HL-60 (cell line): ENCODE results near the gene KANK3.

Experiments used
- DNase-seq, 2 experiments: peaks; one replicate each; pipeline ENCODE4 v3.0.0-alpha.2; 2010 to 2020; ENCODE audit warnings: low read depth in 1 of 2, low spot score in 1 of 2
- H3K27ac ChIP-seq: fragments of 250-450 bp; sonication (Bioruptor Pico); replicated peaks from 2 replicates; pipeline ENCODE4 v1.5.1; 2020; ENCODE audit warnings: mild to moderate bottlenecking, moderate library complexity
- H3K27me3 ChIP-seq: fragments of 250-450 bp; sonication (Bioruptor Pico); 2 replicates; pipeline ENCODE4 v1.5.1; 2021; ENCODE audit warnings: mild to moderate bottlenecking, moderate library complexity; ENCODE audit not compliant: insufficient read depth, poor library complexity, severe bottlenecking
- H3K4me3 ChIP-seq: replicated peaks from 2 replicates; pipeline ENCODE4 v1.5.1; 2011; ENCODE audit warnings: mild to moderate bottlenecking, control low read depth, low read length; ENCODE audit not compliant: insufficient read depth
- GABPA ChIP-seq: IDR thresholded peaks from 2 replicates; pipeline ENCODE4 v1.6.1; 2012; ENCODE audit warnings: low read depth
- POLR2AphosphoS5 ChIP-seq: IDR thresholded peaks from 2 replicates; pipeline ENCODE4 v1.6.1; 2012; ENCODE audit warnings: low read depth
- REST ChIP-seq: IDR thresholded peaks from 2 replicates; pipeline ENCODE4 v1.6.1; 2012; ENCODE audit warnings: low read depth; ENCODE audit not compliant: insufficient replicate concordance
- SPI1 ChIP-seq: IDR thresholded peaks from 2 replicates; pipeline ENCODE4 v1.6.1; 2012; ENCODE audit warnings: low read depth, mild to moderate bottlenecking, borderline replicate concordance
- TF ChIP-seq, protein P1 (sequence below): IDR thresholded peaks from one replicate; pipeline ENCODE4 v1.5.1; 2011; ENCODE audit warnings: low read length, control low read depth, inconsistent platforms; ENCODE audit not compliant: insufficient read depth

Gene KANK3

GRCh38 chr19:8307965-8308866 is 34.8 kb downstream of the KANK3 start, which contains the start of gene CD320:
CD320 (minus strand) TSS chr19:8308358; CDS start chr19:8308290, 68 bp downstream.
- DNase-seq = peak in 1 of 2 experiments; percentile 79
- TF ChIP-seq POLR2AphosphoS5 (peak; percentile 68), GABPA (no peak), SPI1 (no peak), REST (peak; percentile 14)
- TF ChIP-seq, protein P1, sequence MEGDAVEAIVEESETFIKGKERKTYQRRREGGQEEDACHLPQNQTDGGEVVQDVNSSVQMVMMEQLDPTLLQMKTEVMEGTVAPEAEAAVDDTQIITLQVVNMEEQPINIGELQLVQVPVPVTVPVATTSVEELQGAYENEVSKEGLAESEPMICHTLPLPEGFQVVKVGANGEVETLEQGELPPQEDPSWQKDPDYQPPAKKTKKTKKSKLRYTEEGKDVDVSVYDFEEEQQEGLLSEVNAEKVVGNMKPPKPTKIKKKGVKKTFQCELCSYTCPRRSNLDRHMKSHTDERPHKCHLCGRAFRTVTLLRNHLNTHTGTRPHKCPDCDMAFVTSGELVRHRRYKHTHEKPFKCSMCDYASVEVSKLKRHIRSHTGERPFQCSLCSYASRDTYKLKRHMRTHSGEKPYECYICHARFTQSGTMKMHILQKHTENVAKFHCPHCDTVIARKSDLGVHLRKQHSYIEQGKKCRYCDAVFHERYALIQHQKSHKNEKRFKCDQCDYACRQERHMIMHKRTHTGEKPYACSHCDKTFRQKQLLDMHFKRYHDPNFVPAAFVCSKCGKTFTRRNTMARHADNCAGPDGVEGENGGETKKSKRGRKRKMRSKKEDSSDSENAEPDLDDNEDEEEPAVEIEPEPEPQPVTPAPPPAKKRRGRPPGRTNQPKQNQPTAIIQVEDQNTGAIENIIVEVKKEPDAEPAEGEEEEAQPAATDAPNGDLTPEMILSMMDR = no peak
- Histone ChIP-seq H3K27me3 (no peaks in the 10 kb centered on the region), H3K27ac (peak within 1 kb of the TSS; percentile 39; the same call in 1 of the 2 replicates), H3K4me3 (peak within 1 kb of the TSS; percentile 38)

GRCh38 chr19:8307400-8307964 is 35.6 kb downstream of the KANK3 start:
- DNase-seq = no peak
- Histone ChIP-seq H3K4me3 (peak overlapping the region; percentile 38), H3K27me3 (no peaks in the 10 kb centered on the region), H3K27ac (no peak overlapping the region)
- TF ChIP-seq SPI1 (no peak), REST (no peak), POLR2AphosphoS5 (no peak), GABPA (no peak)
- TF ChIP-seq, protein P1 = no peak

- Histone ChIP-seq H3K4me3 (no peak overlapping the region), H3K27ac (no peak overlapping the region), H3K27me3 (no peaks in the 10 kb centered on the region)
- TF ChIP-seq GABPA = no peak
- DNase-seq = peak in 1 of 2 experiments; percentile 0
Observed at GRCh38 chr19:8306235-8307054, 36.6 kb downstream of the KANK3 start.

- Histone ChIP-seq H3K27ac (no peak overlapping the region), H3K4me3 (no peak overlapping the region), H3K27me3 (no peaks in the 10 kb centered on the region)
- no peak for TF ChIP-seq REST
- no peak for TF ChIP-seq GABPA
- TF ChIP-seq, protein P1 = no peak
- no peak for TF ChIP-seq POLR2AphosphoS5
- TF ChIP-seq SPI1 = no peak
- DNase-seq = no peak
Observed at GRCh38 chr19:8305798-8306197, 37.3 kb downstream of the KANK3 start.
